HCT116 (cell line): Measurements from ENCODE around the gene ANKRD18A.

ENCODE experiments used
- EZH2 ChIP-seq: fragments of 200-600 bp; sonication (generic); IDR thresholded peaks from 2 replicates; pipeline ENCODE4 v1.6.1; 2017; ENCODE audit warnings: antibody characterized with exemption, mixed run types
- JUND ChIP-seq: IDR thresholded peaks from 2 replicates; pipeline ENCODE4 v1.6.1; 2012
- POLR2A ChIP-seq: IDR thresholded peaks from 2 replicates; pipeline ENCODE4 v1.7.0; 2011; ENCODE audit warnings: borderline replicate concordance; ENCODE audit not compliant: insufficient read depth, insufficient read length; ENCODE audit errors: extremely low read depth
- POLR2AphosphoS5 ChIP-seq: IDR thresholded peaks from 2 replicates; pipeline ENCODE4 v1.6.1; 2011; ENCODE audit warnings: mild to moderate bottlenecking, low read depth, low read length, moderate library complexity
- RAD21 ChIP-seq: IDR thresholded peaks from 2 replicates; pipeline ENCODE4 v1.6.1; 2012; ENCODE audit warnings: low read depth, mild to moderate bottlenecking
- ZNF274 ChIP-seq: fragments of 200-500 bp; sonication (Bioruptor generic); IDR thresholded peaks from 2 replicates; pipeline ENCODE4 v1.6.1; 2014; ENCODE audit warnings: mild to moderate bottlenecking, low read depth, low read length, inconsistent platforms
- TF ChIP-seq, protein P1 (sequence below), 3 experiments: fragments of 200-600 bp in 1 of 3; sonication (generic) in 1 of 3; IDR thresholded peaks in 2 of 3; conservative IDR thresholded peaks in 1 of 3; 2 replicates each; pipeline ENCODE4 v1.5.1; 2012 to 2017; ENCODE audit warnings: low read depth in 2 of 3, low read length in 2 of 3, antibody characterized with exemption in 1 of 3, borderline replicate concordance in 1 of 3, control low read depth in 1 of 3, mild to moderate bottlenecking in 1 of 3, mixed read lengths in 1 of 3, mixed run types in 1 of 3, moderate library complexity in 1 of 3; ENCODE audit not compliant: insufficient read depth in 1 of 3

DNA sequence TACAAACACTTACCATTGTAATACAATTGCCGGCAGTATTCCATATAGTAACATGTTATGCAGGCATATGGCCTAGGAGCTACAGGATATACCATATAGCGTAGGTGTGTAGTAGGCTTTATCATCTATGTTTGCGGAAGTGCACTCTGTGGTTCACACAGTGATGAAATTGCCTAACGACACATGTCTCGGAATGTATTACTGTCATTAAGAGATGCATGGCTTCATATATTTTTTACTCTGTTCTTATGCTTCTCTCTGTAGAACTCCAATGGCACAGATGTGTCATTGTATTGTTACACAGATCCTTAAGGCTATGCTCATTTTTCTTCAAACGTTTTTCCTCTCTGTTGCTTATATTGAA, 19.2 kb upstream of the ANKRD18A start:
- TF ChIP-seq, protein P1, sequence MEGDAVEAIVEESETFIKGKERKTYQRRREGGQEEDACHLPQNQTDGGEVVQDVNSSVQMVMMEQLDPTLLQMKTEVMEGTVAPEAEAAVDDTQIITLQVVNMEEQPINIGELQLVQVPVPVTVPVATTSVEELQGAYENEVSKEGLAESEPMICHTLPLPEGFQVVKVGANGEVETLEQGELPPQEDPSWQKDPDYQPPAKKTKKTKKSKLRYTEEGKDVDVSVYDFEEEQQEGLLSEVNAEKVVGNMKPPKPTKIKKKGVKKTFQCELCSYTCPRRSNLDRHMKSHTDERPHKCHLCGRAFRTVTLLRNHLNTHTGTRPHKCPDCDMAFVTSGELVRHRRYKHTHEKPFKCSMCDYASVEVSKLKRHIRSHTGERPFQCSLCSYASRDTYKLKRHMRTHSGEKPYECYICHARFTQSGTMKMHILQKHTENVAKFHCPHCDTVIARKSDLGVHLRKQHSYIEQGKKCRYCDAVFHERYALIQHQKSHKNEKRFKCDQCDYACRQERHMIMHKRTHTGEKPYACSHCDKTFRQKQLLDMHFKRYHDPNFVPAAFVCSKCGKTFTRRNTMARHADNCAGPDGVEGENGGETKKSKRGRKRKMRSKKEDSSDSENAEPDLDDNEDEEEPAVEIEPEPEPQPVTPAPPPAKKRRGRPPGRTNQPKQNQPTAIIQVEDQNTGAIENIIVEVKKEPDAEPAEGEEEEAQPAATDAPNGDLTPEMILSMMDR (IDR thresholded peaks at IDR 0.05 in 2 of 3, conservative IDR thresholded peaks at IDR 0.05 in 1 of 3; ENCODE audit: borderline replicate concordance in 1 of 3, insufficient read depth in 1 of 3, low read depth in 2 of 3, low read length in 2 of 3) = no peak
- TF ChIP-seq RAD21 (no peak), EZH2 (no peak), ZNF274 (no peak), POLR2A (no peak), JUND (no peak), POLR2AphosphoS5 (no peak)
